Right lobe of liver (tissue), 4 donors: Measurements from ENCODE around the gene CEBPZOS.
"Not testable (repeated sequence)": the region's sequence is repeated elsewhere in the genome, so short reads cannot be mapped to it uniquely, and the experiment has no call there.

Experiments used
- CTCF ChIP-seq, 4 donors: fragments of 200-600 bp in 3 of 4; fragments of 450-650 bp in 1 of 4; IDR thresholded peaks; one replicate each; pipeline versions ENCODE4 v1.5.1 to v1.8.0; 2016 to 2022; ENCODE audit warnings: antibody characterized with exemption in 4 of 4, mild to moderate bottlenecking in 2 of 4
- POLR2A ChIP-seq: fragments of 450-650 bp; IDR thresholded peaks from one replicate; pipeline ENCODE4 v1.6.1; 2017; ENCODE audit warnings: antibody characterized with exemption, mild to moderate bottlenecking
- donor health status: DM: no; HTN: no; CAD: no.
- donor health status: DM: no; HTN: no; CAD: no.
- donor health status: DM: no; HTN: yes; CAD: no.

DNA sequence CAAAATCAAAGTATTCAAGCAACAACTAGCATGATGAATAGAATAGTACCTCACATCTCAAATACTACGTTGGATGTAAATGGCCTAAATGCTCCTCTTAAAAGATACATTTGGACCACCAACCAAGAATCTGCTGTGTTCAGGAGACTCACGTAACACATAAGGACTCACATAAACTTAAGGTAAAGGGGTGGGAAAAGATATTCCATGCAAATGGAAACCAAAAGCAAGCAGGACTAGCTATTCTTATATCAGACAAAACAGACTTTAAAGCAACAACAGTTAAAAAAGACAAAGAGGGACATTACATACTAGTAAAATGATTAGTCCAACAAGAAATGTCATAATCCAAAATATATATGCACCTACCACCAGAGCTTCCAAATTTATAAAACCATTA is 10.5 kb downstream of the CEBPZOS start:
- TF ChIP-seq POLR2A; CTCF (IDR thresholded peaks at IDR 0.05): not testable (repeated sequence)
